Stimulated activated CD4-positive, alpha-beta T cell treated with anti-CD3 and anti-CD28 coated beads, Interleukin-12 subunit alpha, Interleukin-12 subunit beta, amount 100 ng/mL, for 4 hours (primary cell): ENCODE data around the gene TUSC2.

Source experiments
- DNase-seq: peaks from one replicate; pipeline ENCODE4 v3.0.0-alpha.2; 2020

TUSC2 gene

GRCh38 chr3:50327943-50328691 lies at the start of gene TUSC2:
TSS of gene TUSC2 (minus strand) at chr3:50328223. CDS start at chr3:50328099, 124 bp downstream.
- peak; percentile 93 for DNase-seq

GRCh38 chr3:50375258-50375931 lies 47.4 kb upstream of the TUSC2 start:
- no peak for DNase-seq

- no peak for DNase-seq
These were observed 46.6 kb upstream of the TUSC2 start for GRCh38 chr3:50374363-50375257.

GRCh38 chr3:50373146-50374051 lies 45.4 kb upstream of the TUSC2 start:
- DNase-seq: no peak

GRCh38 chr3:50372349-50372748 lies 44.3 kb upstream of the TUSC2 start:
- no peak for DNase-seq

- DNase-seq: no peak
These were observed 43.2 kb upstream of the TUSC2 start for GRCh38 chr3:50371133-50371685.

- no peak for DNase-seq
These were observed 42.6 kb upstream of the TUSC2 start for GRCh38 chr3:50370594-50370993.

GRCh38 chr3:50369012-50369670 lies 41.1 kb upstream of the TUSC2 start:
- no peak for DNase-seq

- DNase-seq: no peak
These were observed 37.8 kb upstream of the TUSC2 start for GRCh38 chr3:50365842-50366220.

GRCh38 chr3:50365080-50365841 lies 37.2 kb upstream of the TUSC2 start:
- peak; percentile 93 for DNase-seq

- no peak for DNase-seq
These were observed 36.6 kb upstream of the TUSC2 start for GRCh38 chr3:50364573-50365079.

- DNase-seq: no peak
These were observed 31.7 kb upstream of the TUSC2 start for GRCh38 chr3:50359760-50360110.

- peak; percentile 89 for DNase-seq
These were observed 31.1 kb upstream of the TUSC2 start, which contains the start of gene TMEM115 for GRCh38 chr3:50358911-50359759. TSS of gene TMEM115 (minus strand) at chr3:50359521. CDS start at chr3:50359063, 458 bp downstream.

- DNase-seq: no peak
These were observed 30.4 kb upstream of the TUSC2 start for GRCh38 chr3:50358355-50358910.

- DNase-seq: no peak
These were observed 29.5 kb upstream of the TUSC2 start for GRCh38 chr3:50357481-50357880.

GRCh38 chr3:50356553-50356952 lies 28.5 kb upstream of the TUSC2 start:
- no peak for DNase-seq

GRCh38 chr3:50355829-50356552 lies 28.0 kb upstream of the TUSC2 start:
- no peak for DNase-seq

- no peak for DNase-seq
These were observed 26.8 kb upstream of the TUSC2 start for GRCh38 chr3:50354850-50355249.
